MM.1S (cell line): ENCODE results near the gene FBN2.

Experiments used
- DNase-seq: peaks from one replicate; pipeline ENCODE4 v3.0.0-alpha.2; 2015
- H2AFZ ChIP-seq: fragments of 300-600 bp; sonication (generic); 2 replicates; pipeline ENCODE4 v1.6.0; 2016; ENCODE audit warnings: antibody characterized with exemption, low read length
- H3F3A ChIP-seq: fragments of 300-600 bp; sonication (generic); 2 replicates; pipeline ENCODE4 v1.6.1; 2016; ENCODE audit warnings: mild to moderate bottlenecking, antibody characterized with exemption, low read length, moderate library complexity, mixed read lengths; ENCODE audit not compliant: insufficient read depth
- H3K27ac ChIP-seq: fragments of 300-600 bp; sonication (generic); 2 replicates; pipeline ENCODE4 v1.5.1; 2016; ENCODE audit warnings: mild to moderate bottlenecking, low read length
- H3K27me3 ChIP-seq: fragments of 300-600 bp; sonication (generic); replicated peaks from 2 replicates; pipeline ENCODE4 v1.6.0; 2016; ENCODE audit warnings: low read length; ENCODE audit not compliant: insufficient read depth
- H3K36me3 ChIP-seq: fragments of 300-600 bp; sonication (generic); replicated peaks from 2 replicates; pipeline ENCODE4 v1.6.1; 2016; ENCODE audit warnings: mild to moderate bottlenecking, low read length, mixed read lengths; ENCODE audit not compliant: insufficient read depth
- H3K4me1 ChIP-seq: fragments of 300-600 bp; sonication (generic); 2 replicates; pipeline ENCODE4 v1.6.1; 2016; ENCODE audit warnings: low read length, mixed read lengths
- H3K4me2 ChIP-seq: fragments of 300-600 bp; sonication (generic); 2 replicates; pipeline ENCODE4 v1.6.0; 2016; ENCODE audit warnings: low read depth, low read length
- H3K4me3 ChIP-seq: fragments of 300-600 bp; sonication (generic); 2 replicates; pipeline ENCODE4 v1.5.1; 2016; ENCODE audit warnings: low read length, mixed read lengths
- H3K79me2 ChIP-seq: fragments of 300-600 bp; sonication (generic); 2 replicates; pipeline ENCODE4 v1.6.1; 2016; ENCODE audit warnings: mixed run types, low read length, mixed read lengths
- H3K9ac ChIP-seq: fragments of 300-600 bp; sonication (generic); 2 replicates; pipeline ENCODE4 v1.6.1; 2016; ENCODE audit warnings: low read length, mixed read lengths
- H3K9me2 ChIP-seq: fragments of 300-600 bp; sonication (generic); replicated peaks from 2 replicates; pipeline ENCODE4 v1.6.1; 2016; ENCODE audit warnings: mild to moderate bottlenecking, low read length, mixed read lengths; ENCODE audit not compliant: insufficient read depth
- H3K9me3 ChIP-seq: fragments of 300-600 bp; sonication (generic); replicated peaks from 2 replicates; pipeline ENCODE4 v1.6.1; 2016; ENCODE audit warnings: mild to moderate bottlenecking, low read length, mixed read lengths; ENCODE audit not compliant: insufficient read depth
- H4K20me1 ChIP-seq: fragments of 300-600 bp; sonication (generic); 2 replicates; pipeline ENCODE4 v1.6.1; 2016; ENCODE audit warnings: mild to moderate bottlenecking, low read length, moderate library complexity, mixed read lengths; ENCODE audit not compliant: insufficient read depth
- CTCF ChIP-seq: fragments of 300-600 bp; sonication (generic); IDR thresholded peaks from 2 replicates; pipeline ENCODE4 v1.5.1; 2016; ENCODE audit warnings: antibody characterized with exemption, low read length, mixed read lengths
- EZH2 ChIP-seq: fragments of 300-600 bp; sonication (generic); optimal IDR thresholded peaks from 2 replicates; pipeline ENCODE3; 2017; ENCODE audit warnings: low read depth, mild to moderate bottlenecking, antibody characterized with exemption, low read length, mixed read lengths
- EZH2phosphoT487 ChIP-seq: fragments of 300-600 bp; sonication (generic); IDR thresholded peaks from 2 replicates; pipeline ENCODE4 v1.6.1; 2018; ENCODE audit warnings: antibody characterized with exemption, low read length

FBN2 gene

GRCh38 chr5:128317481-128317880 lies 220.6 kb downstream of the FBN2 start:
- H2AFZ ChIP-seq, result no peak overlapping the region
- no peaks in the 10 kb centered on the region for H3K9me3 ChIP-seq
- H3K9ac ChIP-seq, result no peak overlapping the region

GRCh38 chr5:128315671-128316070 lies 222.4 kb downstream of the FBN2 start:
- H3F3A ChIP-seq, result no peaks in the 10 kb centered on the region
- no peak for DNase-seq
- no peaks in the 10 kb centered on the region for H3K9me2 ChIP-seq
- H3K27ac ChIP-seq, result no peak overlapping the region
- no peak overlapping the region for H3K4me2 ChIP-seq
- TF ChIP-seq EZH2 (no peak), EZH2phosphoT487 (no peak), CTCF (no peak)
- no peak overlapping the region for H3K4me3 ChIP-seq
- H3K79me2 ChIP-seq, result no peaks in the 10 kb centered on the region
- H3K27me3 ChIP-seq, result no peaks in the 10 kb centered on the region
- H3K4me1 ChIP-seq, result no peaks in the 10 kb centered on the region
- H3K9me3 ChIP-seq, result no peaks in the 10 kb centered on the region
- H3K36me3 ChIP-seq, result no peaks in the 10 kb centered on the region
- H4K20me1 ChIP-seq, result no peaks in the 10 kb centered on the region
- no peak overlapping the region for H2AFZ ChIP-seq
- no peak overlapping the region for H3K9ac ChIP-seq

More at GRCh38 chr5:128317481-128317880, 220.6 kb downstream of the FBN2 start:
- Histone ChIP-seq H3K4me2 (no peak overlapping the region), H3K36me3 (no peaks in the 10 kb centered on the region), H3K79me2 (no peaks in the 10 kb centered on the region), H3K27me3 (no peaks in the 10 kb centered on the region), H3F3A (no peaks in the 10 kb centered on the region), H3K4me1 (no peaks in the 10 kb centered on the region), H3K4me3 (no peak overlapping the region), H4K20me1 (no peaks in the 10 kb centered on the region), H3K27ac (no peak overlapping the region), H3K9me2 (no peaks in the 10 kb centered on the region)
- DNase-seq, result no peak
- TF ChIP-seq EZH2phosphoT487, result no peak
- TF ChIP-seq EZH2, result no peak
- TF ChIP-seq CTCF, result no peak

- TF ChIP-seq EZH2phosphoT487, result no peak
- TF ChIP-seq CTCF, result no peak
- no peak for TF ChIP-seq EZH2
- no peaks in the 10 kb centered on the region for H3F3A ChIP-seq
- no peak overlapping the region for H3K4me3 ChIP-seq
- no peak overlapping the region for H3K27ac ChIP-seq
- H3K79me2 ChIP-seq, result no peaks in the 10 kb centered on the region
- H3K27me3 ChIP-seq, result no peaks in the 10 kb centered on the region
- H3K4me2 ChIP-seq, result no peak overlapping the region
- H3K9me2 ChIP-seq, result no peaks in the 10 kb centered on the region
- H3K9ac ChIP-seq, result no peak overlapping the region
- H3K4me1 ChIP-seq, result no peaks in the 10 kb centered on the region
- DNase-seq, result no peak
- H3K9me3 ChIP-seq, result no peaks in the 10 kb centered on the region
- no peaks in the 10 kb centered on the region; the same call in 1 of the 2 replicates for H3K36me3 ChIP-seq
- H2AFZ ChIP-seq, result no peak overlapping the region
- no peaks in the 10 kb centered on the region for H4K20me1 ChIP-seq
Observed at GRCh38 chr5:128305341-128305740, 232.7 kb downstream of the FBN2 start.
